ENCODE measurements around the gene ZNF512B.
"Not testable (repeated sequence)": the region's sequence is repeated elsewhere in the genome, so short reads cannot be mapped to it uniquely, and the experiment has no call there.

Gene ZNF512B

GRCh38 chr20:63978319-63979228 is 8.8 kb upstream of the ZNF512B start:
- DNase-seq, result peak; percentile 58 to 59

GRCh38 chr20:63977739-63978276 is 8.1 kb upstream of the ZNF512B start:
- peak; percentile 48 to 54 for DNase-seq

GRCh38 chr20:63976980-63977738 is 7.4 kb upstream of the ZNF512B start:
- no peak for DNase-seq

GRCh38 chr20:63976511-63976910 is 6.8 kb upstream of the ZNF512B start:
- not testable (repeated sequence) for DNase-seq

DNA sequence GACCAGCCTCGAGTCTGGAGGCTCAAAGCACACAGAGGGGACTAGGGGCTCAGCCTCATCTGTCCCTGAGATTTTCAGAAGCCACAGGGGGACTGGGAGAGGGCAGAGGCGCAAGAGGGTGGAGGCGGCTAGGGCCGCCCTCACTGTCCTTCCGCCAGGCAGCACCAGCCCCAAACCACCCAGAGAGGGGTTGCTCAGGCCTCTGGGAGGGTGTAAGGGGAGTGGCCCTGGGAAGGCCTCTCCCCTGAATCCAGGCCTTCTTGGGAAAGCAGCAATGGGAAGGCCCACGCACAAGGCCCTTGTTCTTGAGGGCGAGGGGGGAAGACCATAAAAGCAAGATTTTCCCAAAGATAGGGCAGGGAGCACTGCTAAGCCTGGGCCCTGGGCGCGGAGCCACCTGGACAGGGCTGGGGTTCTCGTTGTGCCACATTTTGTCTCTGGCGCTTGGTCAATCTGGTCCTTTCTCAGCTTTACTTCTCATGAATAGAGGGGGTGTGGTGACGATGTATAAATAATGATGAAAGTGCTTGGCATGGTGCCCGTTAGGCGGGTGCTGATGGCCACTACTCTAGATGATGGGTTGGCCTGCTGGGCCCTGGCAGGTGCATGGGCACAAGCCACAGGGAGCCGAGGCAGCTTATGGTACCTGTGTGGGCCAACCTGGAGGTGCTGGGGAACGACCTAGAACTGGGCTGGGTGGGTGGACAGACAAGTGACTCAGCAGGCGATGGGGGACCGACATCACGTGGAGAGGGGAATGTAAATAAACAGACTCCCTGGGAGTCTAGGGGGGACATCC is 4.9 kb upstream of the ZNF512B start:
- no peak for DNase-seq

DNA sequence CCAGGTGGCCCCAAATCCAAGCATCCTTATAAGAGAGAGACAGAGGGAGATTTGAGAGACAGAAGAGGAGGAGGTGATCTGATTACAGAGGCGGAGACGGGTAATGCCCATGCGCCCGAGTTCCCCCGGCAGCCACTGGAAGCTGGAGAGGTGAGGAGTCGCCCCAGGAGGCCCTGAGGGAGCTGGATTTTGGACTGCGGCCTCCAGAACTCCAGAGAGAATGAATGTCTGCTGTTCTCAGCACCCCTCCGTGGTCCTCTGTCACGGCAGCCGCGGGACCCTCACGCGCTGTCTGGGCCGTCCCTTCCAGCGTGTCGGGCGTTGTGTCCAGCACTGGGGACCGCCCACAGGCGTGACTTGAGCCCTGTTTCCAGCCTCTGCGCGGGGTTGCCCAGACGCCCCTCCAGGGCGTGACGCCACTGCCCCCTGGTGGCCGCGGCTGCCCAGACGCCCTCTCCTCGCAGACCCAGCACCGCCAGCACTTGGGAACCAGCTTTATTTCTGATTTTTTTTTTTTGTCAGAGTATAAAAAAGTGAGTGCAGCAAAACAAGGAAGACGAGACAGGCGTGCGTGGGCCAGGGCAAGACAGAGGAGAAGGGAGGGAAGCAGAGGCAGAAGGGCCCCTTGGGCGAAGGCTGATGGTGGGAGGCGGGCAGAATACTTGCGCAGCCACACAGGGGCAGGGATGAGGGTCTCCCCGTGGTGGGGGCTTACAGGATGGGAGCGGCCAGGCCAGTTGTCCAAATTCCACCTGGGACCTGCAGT is 4.1 kb upstream of the ZNF512B start:
- DNase-seq, result peak; percentile 76 to 86

GRCh38 chr20:63973160-63973479 is 3.4 kb upstream of the ZNF512B start:
- no peak for DNase-seq

GRCh38 chr20:63972312-63973159 is 2.8 kb upstream of the ZNF512B start:
- DNase-seq, result no peak

- not testable (repeated sequence) for DNase-seq
Measured at GRCh38 chr20:63971960-63972311, 2.2 kb upstream of the ZNF512B start.

DNA sequence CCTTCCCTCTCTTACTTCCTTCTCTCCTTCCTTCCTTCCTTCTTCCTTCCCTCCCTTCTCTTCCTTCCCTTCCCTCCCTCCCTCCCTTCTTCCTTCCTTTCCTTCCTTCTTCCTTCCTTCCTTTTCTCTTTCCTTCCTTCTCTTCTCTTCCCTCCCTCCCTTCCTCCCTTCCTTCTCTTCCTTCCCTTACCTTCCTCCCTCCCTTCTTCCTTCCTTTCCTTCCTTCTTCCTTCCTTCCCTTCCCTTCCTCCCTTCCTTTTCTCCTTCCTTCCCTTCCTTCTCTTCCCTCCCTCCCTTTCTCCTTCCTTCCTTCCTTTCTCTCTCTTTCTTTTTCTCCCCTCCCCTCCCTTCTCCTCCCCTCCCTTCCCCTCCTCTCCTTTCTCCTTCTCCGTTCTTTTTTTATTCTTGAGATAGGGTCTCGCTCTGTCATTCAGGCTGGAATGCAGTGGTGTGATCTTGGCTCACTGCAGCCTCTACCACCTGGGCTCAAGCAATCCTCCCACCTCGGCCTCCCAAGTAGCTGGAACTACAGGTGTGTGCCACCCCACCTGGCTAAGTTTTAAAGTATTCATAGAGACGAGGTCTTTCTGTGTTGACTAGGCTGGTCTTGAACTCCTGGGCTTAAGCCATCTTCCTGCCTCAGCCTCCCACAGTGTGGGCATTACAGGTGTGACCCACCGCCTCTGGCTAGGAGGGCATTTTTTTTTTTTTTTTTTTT is 1.1 kb upstream of the ZNF512B start:
- DNase-seq, result no peak

- DNase-seq, result no peak
Measured at GRCh38 chr20:63968928-63969760, 586 bp downstream of the ZNF512B start.

DNA sequence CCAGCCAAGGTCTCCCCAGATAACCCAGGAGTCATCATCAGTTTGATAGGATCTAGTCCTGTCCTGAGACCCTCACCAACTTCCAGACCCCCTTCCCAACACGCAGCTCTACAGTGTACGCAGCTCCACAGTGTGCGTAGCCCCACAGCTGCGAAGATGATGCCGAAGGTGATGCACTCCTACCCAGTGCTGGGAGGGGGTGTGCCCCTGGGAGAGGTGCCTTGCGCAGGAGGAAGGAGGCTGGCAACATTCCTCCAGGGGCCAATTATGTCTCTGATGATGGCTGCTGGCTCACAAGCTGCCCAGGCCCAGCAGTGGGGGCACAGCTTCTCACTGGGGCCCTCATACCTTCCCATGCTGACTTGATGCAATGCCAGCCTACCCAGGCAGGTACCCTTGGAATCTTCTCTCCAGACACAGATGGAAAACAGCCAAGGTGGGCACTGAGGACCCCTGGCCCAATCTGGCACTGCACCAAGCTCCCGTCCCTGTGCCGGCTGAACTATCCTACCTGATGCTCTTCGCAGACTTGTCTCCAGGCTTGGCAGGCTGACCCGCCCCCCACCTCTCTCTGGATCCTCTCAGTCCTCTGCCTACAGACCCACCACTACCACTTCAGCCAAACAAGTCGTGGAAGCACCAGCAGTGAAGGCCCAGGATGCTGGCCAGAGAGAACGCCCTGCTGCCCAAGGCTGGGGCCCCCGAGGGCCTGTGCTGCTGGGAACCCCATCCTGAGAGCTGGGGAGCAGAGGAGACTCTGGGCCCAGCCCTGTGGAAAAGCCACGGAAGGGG is 1.4 kb downstream of the ZNF512B start:
- DNase-seq, result no peak

DNA sequence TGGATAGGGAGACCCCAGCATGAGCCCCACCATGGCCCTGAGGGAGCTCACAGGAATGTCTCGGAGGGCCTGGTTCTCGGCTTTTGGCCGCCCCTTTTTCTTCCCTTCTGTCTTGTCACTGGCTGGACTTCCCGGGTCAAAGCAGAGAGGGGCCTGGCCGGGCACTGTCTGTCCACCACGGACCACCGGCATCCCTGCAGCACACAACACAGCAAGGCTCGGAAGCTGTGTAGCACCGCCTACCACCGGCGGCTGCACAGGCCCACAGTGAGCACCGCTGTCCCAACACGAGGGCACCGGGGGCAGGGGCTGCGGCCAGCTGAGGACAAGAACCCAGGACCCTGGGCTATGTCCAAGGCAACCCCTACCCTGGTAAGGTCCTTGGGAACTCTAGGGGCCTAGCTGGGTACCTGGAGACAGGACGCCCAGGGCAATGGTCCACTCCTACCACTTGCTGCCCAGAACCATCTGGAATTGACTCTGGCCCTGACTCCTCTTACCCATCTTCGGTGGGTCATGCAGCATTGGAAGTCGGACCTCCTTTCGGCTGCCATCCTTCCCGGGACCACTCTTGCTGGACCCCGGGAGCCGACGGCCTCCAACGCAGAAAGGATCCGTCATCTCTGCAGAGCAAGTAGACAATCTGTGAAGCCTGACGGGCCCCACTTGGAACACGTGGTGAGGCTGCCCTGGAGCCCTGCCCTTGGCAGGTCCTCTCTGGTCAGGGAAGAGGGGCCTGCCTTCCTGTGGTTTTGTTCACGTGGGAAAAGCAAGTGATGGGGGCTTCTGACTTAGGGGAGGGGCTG is 2.2 kb downstream of the ZNF512B start:
- DNase-seq, result no peak

- DNase-seq, result no peak
Measured at GRCh38 chr20:63966944-63967322, 2.8 kb downstream of the ZNF512B start.

DNA sequence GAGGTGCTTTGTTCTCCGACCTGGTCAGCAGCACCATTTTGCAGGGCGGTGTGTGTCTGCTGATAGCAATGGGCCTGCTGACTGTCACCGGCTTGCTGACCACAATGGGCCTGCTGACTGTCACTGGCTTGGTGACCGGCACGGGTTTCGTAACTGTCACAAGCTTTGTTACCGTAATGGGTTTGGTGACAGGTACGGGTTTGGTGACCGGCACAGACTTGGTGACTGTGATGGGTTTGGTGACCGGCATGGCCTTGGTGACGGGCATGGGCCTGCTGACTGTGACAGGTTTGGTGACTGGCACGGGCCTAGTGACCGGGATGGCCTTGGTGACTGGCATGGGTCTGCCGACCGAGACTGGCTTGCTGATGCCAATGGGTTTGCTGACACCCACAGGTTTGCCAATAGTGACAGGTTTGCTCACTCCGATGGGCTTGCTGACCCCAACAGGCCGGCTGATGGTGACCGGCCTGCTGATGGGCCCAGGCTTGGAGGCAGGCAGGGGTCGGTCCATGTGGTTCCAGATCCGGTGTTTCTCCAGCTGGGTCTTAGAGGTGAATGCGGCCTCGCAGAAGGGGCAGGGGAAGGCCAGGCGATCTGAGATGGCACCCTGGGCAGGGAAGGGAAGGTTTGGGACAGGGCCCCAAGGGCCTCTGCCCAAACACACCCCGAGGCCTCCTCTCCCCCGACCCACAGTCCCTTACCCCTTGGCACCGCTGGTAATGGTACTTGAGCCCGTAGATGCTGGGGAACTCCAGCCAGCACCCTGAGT is 3.4 kb downstream of the ZNF512B start:
- DNase-seq, result no peak

DNA sequence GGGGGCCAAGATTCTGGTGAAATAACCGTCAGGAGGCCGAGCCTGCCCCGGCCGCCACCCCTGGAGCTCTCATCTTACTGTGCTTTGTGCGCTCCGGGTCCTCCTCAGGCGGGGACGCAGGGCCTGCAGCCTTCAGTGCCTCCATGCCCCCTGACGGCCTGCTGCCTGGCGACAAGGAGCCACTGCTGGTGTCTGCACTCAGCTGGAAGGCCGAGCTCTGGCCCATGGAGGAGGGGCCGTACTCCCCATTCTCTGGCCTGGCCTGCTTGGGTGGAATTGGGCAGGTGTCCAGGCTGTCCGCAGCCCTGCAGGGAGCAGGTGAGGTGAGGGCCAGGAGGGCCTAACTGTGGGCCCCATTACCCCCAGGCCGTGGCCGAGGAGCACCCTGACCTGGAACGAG is 5.3 kb downstream of the ZNF512B start:
- DNase-seq, result no peak

- DNase-seq, result no peak
Measured at GRCh38 chr20:63963784-63964301, 5.9 kb downstream of the ZNF512B start.
